ENCODE measurements around the gene DPP9. TPM values are rescaled to one million over a fixed set of nuclear protein-coding genes. Genes with fewer than 3 reads are reported as not detected.

Gene DPP9
- total RNA-seq, 1 donor from 2014 or later = 42.9 TPM

- Mint-ChIP-seq H3K27ac (no peak overlapping the region), H3K9me3 (no peaks in the 10 kb centered on the region), H3K36me3 (no peaks in the 10 kb centered on the region), H3K4me1 (ENCODE audit: unreplicated experiment) (peaks cover 9% of the 10 kb centered on the region), H3K27me3 (peaks cover 5% of the 10 kb centered on the region), H3K4me3 (peak overlapping the region; percentile 74)
- no peak for DNase-seq (ENCODE audit: extremely low spot score, unreplicated experiment)
- no peak for TF ChIP-seq CTCF (conservative IDR thresholded peaks at IDR 0.05)
Measured at GRCh38 chr19:4636761-4637160, 86.9 kb downstream of the DPP9 start.

DNA sequence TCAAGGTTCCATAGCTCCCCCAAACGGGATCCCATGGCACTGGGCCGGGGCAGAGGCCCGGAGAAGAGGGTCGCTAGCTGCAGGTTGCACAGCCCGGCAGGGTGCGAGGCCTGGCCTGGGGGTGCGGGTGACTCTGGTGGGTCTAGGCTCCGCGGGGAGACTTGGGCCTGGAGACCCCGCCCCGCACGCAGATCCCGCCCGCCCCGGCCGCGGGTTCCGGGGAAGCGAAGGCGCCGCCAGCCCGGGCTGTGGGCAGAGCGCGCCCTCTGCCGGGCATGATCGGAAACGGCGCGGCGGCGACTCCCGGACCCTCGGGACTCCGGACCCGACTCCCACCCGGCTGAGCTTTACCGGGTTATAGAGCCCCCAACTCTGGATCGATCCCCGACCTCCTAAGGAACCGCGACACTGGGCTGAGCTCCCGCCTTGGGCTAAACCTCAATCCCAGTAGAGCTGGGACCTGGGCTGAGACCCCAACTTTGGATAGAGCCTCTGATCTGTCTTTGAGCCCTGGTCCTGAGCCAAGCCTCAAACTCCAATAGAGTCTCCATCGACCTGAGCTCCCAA lies 87.4 kb downstream of the DPP9 start:
- no peak overlapping the region for H3K27ac Mint-ChIP-seq
- H3K9me3 Mint-ChIP-seq = no peaks in the 10 kb centered on the region
- peak; percentile 86 for DNase-seq (ENCODE audit: extremely low spot score, unreplicated experiment)
- no peaks in the 10 kb centered on the region for H3K36me3 Mint-ChIP-seq
- peak; percentile 99 for TF ChIP-seq CTCF (conservative IDR thresholded peaks at IDR 0.05)
- peaks cover 5% of the 10 kb centered on the region for H3K27me3 Mint-ChIP-seq
- peaks cover 9% of the 10 kb centered on the region for H3K4me1 Mint-ChIP-seq (ENCODE audit: unreplicated experiment)
- peak overlapping the region; percentile 74 for H3K4me3 Mint-ChIP-seq

- TF ChIP-seq CTCF (conservative IDR thresholded peaks at IDR 0.05) = no peak
- no peaks in the 10 kb centered on the region for H3K36me3 Mint-ChIP-seq
- peaks cover 5% of the 10 kb centered on the region for H3K27me3 Mint-ChIP-seq
- no peak overlapping the region for H3K27ac Mint-ChIP-seq
- peak overlapping the region; percentile 68 for H3K4me3 Mint-ChIP-seq
- peaks cover 9% of the 10 kb centered on the region for H3K4me1 Mint-ChIP-seq (ENCODE audit: unreplicated experiment)
- H3K9me3 Mint-ChIP-seq = no peaks in the 10 kb centered on the region
- DNase-seq (ENCODE audit: extremely low spot score, unreplicated experiment) = no peak
Measured at GRCh38 chr19:4635754-4636116, 87.9 kb downstream of the DPP9 start.

DNA sequence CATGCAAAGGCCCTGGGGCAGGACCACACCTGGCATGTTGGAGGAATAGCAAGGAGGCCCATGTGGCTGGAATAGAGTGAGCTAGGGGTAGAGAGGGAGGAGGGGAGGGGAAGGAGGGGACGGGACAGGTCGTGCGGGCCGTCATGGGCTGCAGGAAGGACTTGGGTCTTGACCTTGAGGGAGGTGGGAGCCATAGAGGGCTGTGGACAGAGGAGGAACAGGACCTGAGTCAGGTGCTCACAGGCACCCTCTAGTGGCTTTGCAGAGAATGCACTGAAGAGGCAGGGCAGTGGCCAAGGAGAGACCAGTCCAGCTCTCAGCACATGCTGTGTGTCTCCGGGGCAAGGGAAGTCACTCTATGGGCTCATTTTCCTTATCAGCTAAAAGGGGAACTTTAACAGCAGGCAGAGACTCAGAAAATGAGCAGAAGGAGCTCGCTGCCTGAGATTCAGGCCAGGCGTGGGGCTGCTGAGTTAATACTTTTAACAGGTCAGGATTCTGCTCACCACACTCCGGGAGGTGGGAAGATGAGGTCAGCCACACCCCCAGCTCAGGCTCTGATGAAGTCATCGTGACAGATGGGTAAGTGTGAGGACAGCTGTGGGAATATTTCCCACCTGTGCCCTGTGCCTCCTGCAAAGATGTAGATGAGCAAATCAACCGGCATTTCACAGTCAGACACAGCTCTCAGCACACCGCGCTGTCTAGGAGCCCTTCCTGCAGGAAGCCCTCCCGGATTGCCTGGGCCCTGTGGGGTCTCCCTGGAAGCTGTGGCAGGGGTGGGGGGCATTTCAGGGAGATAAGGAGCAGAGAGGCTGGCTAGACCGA lies 90.3 kb downstream of the DPP9 start:
- H3K27ac Mint-ChIP-seq = peak overlapping the region; percentile 80
- peak; percentile 84 for TF ChIP-seq CTCF (conservative IDR thresholded peaks at IDR 0.05)
- no peak for DNase-seq (ENCODE audit: extremely low spot score, unreplicated experiment)
- H3K9me3 Mint-ChIP-seq = no peaks in the 10 kb centered on the region
- peaks cover 6% of the 10 kb centered on the region for H3K4me1 Mint-ChIP-seq (ENCODE audit: unreplicated experiment)
- no peaks in the 10 kb centered on the region for H3K36me3 Mint-ChIP-seq
- peaks cover 5% of the 10 kb centered on the region for H3K27me3 Mint-ChIP-seq
- H3K4me3 Mint-ChIP-seq = peak overlapping the region; percentile 74

Small RNA genes within 50 kb of the gene (microRNA-seq; reads per million reads assigned to microRNA genes)
- gene MIR7-3 = 14.6 reads per million, percentile 38 among the genes with 10 or more reads in this experiment

Other genes starting within 250 kb of the DPP9 start
- 0.48 TPM in 2 replicates for gene PLIN4, start 205.4 kb downstream of the DPP9 start, total RNA-seq (ENCODE audit: low replicate concordance)
- gene PLIN5, start 188.6 kb downstream of the DPP9 start, total RNA-seq (ENCODE audit: low replicate concordance) = 1.2 and 4.3 TPM in 2 replicates
- gene LRG1, start 183.8 kb downstream of the DPP9 start, total RNA-seq (ENCODE audit: low replicate concordance) = 0.21 and 1.2 TPM in 2 replicates
- 1.7 and 9.5 TPM in 2 replicates for gene SEMA6B, start 164.2 kb downstream of the DPP9 start, total RNA-seq (ENCODE audit: low replicate concordance)
- gene TNFAIP8L1, start 84.3 kb downstream of the DPP9 start, total RNA-seq (ENCODE audit: low replicate concordance) = 4.3 and 8.9 TPM in 2 replicates
- 57.5 and 63.7 TPM in 2 replicates for gene MYDGF, start 53.5 kb downstream of the DPP9 start, total RNA-seq (ENCODE audit: low replicate concordance)
- gene FEM1A, start 67.9 kb upstream of the DPP9 start, total RNA-seq (ENCODE audit: low replicate concordance) = 13.3 and 13.7 TPM in 2 replicates
- 8.3 and 20.5 TPM in 2 replicates for gene TICAM1, start 107.9 kb upstream of the DPP9 start, total RNA-seq (ENCODE audit: low replicate concordance)
- gene PLIN3, start 143.8 kb upstream of the DPP9 start, total RNA-seq (ENCODE audit: low replicate concordance) = 53.9 and 77.4 TPM in 2 replicates
- gene ARRDC5, start 179.1 kb upstream of the DPP9 start, total RNA-seq (ENCODE audit: low replicate concordance) = not detected in 2 replicates
- gene UHRF1, start 185.7 kb upstream of the DPP9 start, total RNA-seq (ENCODE audit: low replicate concordance) = 29.2 and 79.1 TPM in 2 replicates
- gene KDM4B, start 245.3 kb upstream of the DPP9 start, total RNA-seq (ENCODE audit: low replicate concordance) = 34.3 and 48.8 TPM in 2 replicates